PC-9 (cell line): Measurements from ENCODE around the gene NUP62. TPM values are rescaled to one million over a fixed set of nuclear protein-coding genes. Genes with fewer than 3 reads are reported as not detected.
A peak's percentile ranks its signal among the peaks of the same experiment; 100 is the strongest.

Experiments
- BruUV-seq: library from RNA; stranded (reverse); fragments of 400-500 nt; replicated peaks from 2 replicates; lab custom pipeline; 2021; lab: Mats Ljungman, UMichigan
- CTCF ChIA-PET: fragments of 300-600 bp; sonication (Branson Sonifier 250); formaldehyde crosslinking; loops from one replicate; lab custom pipeline; 2022; ENCODE audit warnings: antibody characterized with exemption; lab: Charles Lee
- POLR2A ChIA-PET: fragments of 300-600 bp; sonication (Branson Sonifier 250); formaldehyde crosslinking; loops from one replicate; lab custom pipeline; 2022; ENCODE audit warnings: antibody characterized with exemption; ENCODE audit not compliant: unreplicated experiment; lab: Charles Lee
- DNase-seq, 2 experiments: peaks; one replicate each; pipeline versions ENCODE4 v3.0.0 to v3.0.0-alpha.2; 2015 to 2022; ENCODE audit warnings: mixed read lengths in 1 of 2
- H2AFZ ChIP-seq: fragments of 200-600 bp; sonication (generic); 2 replicates; pipeline ENCODE4 v1.8.1; 2017; ENCODE audit warnings: antibody characterized with exemption
- H3F3A ChIP-seq: fragments of 200-600 bp; sonication (generic); 2 replicates; pipeline ENCODE4 v1.8.1; 2017; ENCODE audit warnings: antibody characterized with exemption, mild to moderate bottlenecking, low read depth; ENCODE audit not compliant: insufficient read depth
- H3K27ac ChIP-seq: fragments of 200-600 bp; sonication (generic); 2 replicates; pipeline ENCODE4 v1.6.1; 2016; ENCODE audit warnings: mixed run types
- H3K27me3 ChIP-seq: fragments of 200-600 bp; sonication (generic); 2 replicates; pipeline ENCODE4 v1.6.1; 2016; ENCODE audit warnings: low read depth, mixed run types; ENCODE audit not compliant: insufficient read depth
- H3K36me3 ChIP-seq: fragments of 200-600 bp; sonication (generic); 2 replicates; pipeline ENCODE4 v1.6.1; 2016; ENCODE audit warnings: low read depth, mixed run types
- H3K4me1 ChIP-seq: fragments of 200-600 bp; sonication (generic); replicated peaks from 2 replicates; pipeline ENCODE4 v1.6.1; 2016; ENCODE audit warnings: mixed run types; ENCODE audit not compliant: insufficient read depth
- H3K4me2 ChIP-seq: fragments of 200-600 bp; sonication (generic); 2 replicates; pipeline ENCODE4 v1.6.1; 2017; ENCODE audit warnings: mixed run types
- H3K4me3 ChIP-seq: fragments of 200-600 bp; sonication (generic); 2 replicates; pipeline ENCODE4 v1.6.1; 2016; ENCODE audit warnings: mixed run types
- H3K79me2 ChIP-seq: fragments of 200-600 bp; sonication (generic); 2 replicates; pipeline ENCODE4 v1.6.1; 2017; ENCODE audit warnings: low read depth, mixed run types
- H3K9me2 ChIP-seq: fragments of 200-600 bp; sonication (generic); 2 replicates; pipeline ENCODE4 v1.8.1; 2017; ENCODE audit warnings: mild to moderate bottlenecking; ENCODE audit not compliant: insufficient read depth
- H3K9me3 ChIP-seq: fragments of 200-600 bp; sonication (generic); 2 replicates; pipeline ENCODE4 v1.8.1; 2016; ENCODE audit warnings: low read depth; ENCODE audit not compliant: insufficient read depth
- H4K20me1 ChIP-seq: fragments of 200-600 bp; sonication (generic); 2 replicates; pipeline ENCODE4 v1.8.1; 2017; ENCODE audit not compliant: insufficient read depth
- CTCF ChIP-seq: fragments of 200-600 bp; sonication (generic); conservative IDR thresholded peaks from 2 replicates; pipeline ENCODE4 v1.6.1; 2017; ENCODE audit warnings: mixed run types, antibody characterized with exemption, mild to moderate bottlenecking, moderate library complexity
- EZH2 ChIP-seq: fragments of 200-600 bp; sonication (generic); IDR thresholded peaks from 2 replicates; pipeline ENCODE4 v1.8.0; 2017; ENCODE audit warnings: antibody characterized with exemption, low read depth
- intact Hi-C: fragments of 100-400 bp; cut with micrococcal nuclease; formaldehyde crosslinking; loops from one replicate; pipeline ENCODE4 v1.10.0; 2022; ENCODE audit not compliant: unreplicated experiment
- total RNA-seq: library from RNA; stranded (reverse); gene quantifications from 2 replicates; pipeline ENCODE4 v1.2.3, GENCODE V29; 2021

NUP62 gene
- total RNA-seq, 1 experiment from 2014 or later: 101 TPM

- Histone ChIP-seq H3K27me3 (no peaks in the 10 kb centered on the region), H3K9me3 (no peaks in the 10 kb centered on the region), H2AFZ (no peak overlapping the region), H3K79me2 (peaks cover 15% of the 10 kb centered on the region), H3F3A (peaks cover 24% of the 10 kb centered on the region; the same call in 1 of the 2 replicates), H4K20me1 (peaks cover 12% of the 10 kb centered on the region), H3K4me2 (no peak overlapping the region), H3K4me3 (no peak overlapping the region), H3K36me3 (peaks cover 10% of the 10 kb centered on the region; the same call in 1 of the 2 replicates), H3K9me2 (no peaks in the 10 kb centered on the region), H3K4me1 (peaks cover 10% of the 10 kb centered on the region), H3K27ac (no peak overlapping the region)
- TF ChIP-seq CTCF: no peak
- no peak for TF ChIP-seq EZH2
- intact Hi-C loops: no loop called here
- ChIA-PET CTCF (no interaction called here), POLR2A (no interaction called here)
- BruUV-seq: no TSS peak
- DNase-seq: no peak
Measured at GRCh38 chr19:49932731-49933131, 3.4 kb upstream of the NUP62 start.

- no peaks in the 10 kb centered on the region for H3K27me3 ChIP-seq
- H3F3A ChIP-seq: peaks cover 24% of the 10 kb centered on the region; the same call in 1 of the 2 replicates
- no peak overlapping the region for H2AFZ ChIP-seq
- ChIA-PET POLR2A (no interaction called here), CTCF (no interaction called here)
- peaks cover 17% of the 10 kb centered on the region for H3K4me1 ChIP-seq
- intact Hi-C loops: no loop called here
- no TSS peak for BruUV-seq
- no peak for TF ChIP-seq EZH2
- no peak for TF ChIP-seq CTCF
- H3K4me3 ChIP-seq: no peak overlapping the region
- H3K36me3 ChIP-seq: peaks cover 17% of the 10 kb centered on the region; the same call in 1 of the 2 replicates
- H4K20me1 ChIP-seq: peaks cover 14% of the 10 kb centered on the region
- peaks cover 22% of the 10 kb centered on the region for H3K79me2 ChIP-seq
- DNase-seq: peak in 1 of 2 experiments; percentile 75
- peak overlapping the region; percentile 23; the same call in 1 of the 2 replicates for H3K27ac ChIP-seq
- H3K9me2 ChIP-seq: no peaks in the 10 kb centered on the region
- H3K4me2 ChIP-seq: no peak overlapping the region
- no peaks in the 10 kb centered on the region for H3K9me3 ChIP-seq
Measured at GRCh38 chr19:49932041-49932451, 2.7 kb upstream of the NUP62 start.

GRCh38 chr19:49931293-49932040 lies 2.2 kb upstream of the NUP62 start:
- DNase-seq: no peak
- Histone ChIP-seq H2AFZ (no peak overlapping the region), H3K9me3 (no peaks in the 10 kb centered on the region), H3K4me1 (peaks cover 18% of the 10 kb centered on the region), H3K4me2 (no peak overlapping the region), H3K27me3 (no peaks in the 10 kb centered on the region), H3F3A (peaks cover 24% of the 10 kb centered on the region; the same call in 1 of the 2 replicates), H3K4me3 (no peak overlapping the region), H3K27ac (peak overlapping the region; percentile 23; the same call in 1 of the 2 replicates), H3K79me2 (peaks cover 28% of the 10 kb centered on the region), H3K9me2 (no peaks in the 10 kb centered on the region), H3K36me3 (peaks cover 23% of the 10 kb centered on the region; the same call in 1 of the 2 replicates), H4K20me1 (peaks cover 16% of the 10 kb centered on the region)
- no peak for TF ChIP-seq CTCF
- TF ChIP-seq EZH2: no peak
- CTCF ChIA-PET: no interaction called here
- intact Hi-C loops: no loop called here
- POLR2A ChIA-PET: no interaction called here
- TSS peak; percentile 14 for BruUV-seq
